ENCODE data around the gene AGPAT1. TPM values are rescaled to one million over a fixed set of nuclear protein-coding genes. Genes with fewer than 3 reads are reported as not detected.
"Not testable (repeated sequence)": the region's sequence is repeated elsewhere in the genome, so short reads cannot be mapped to it uniquely, and the experiment has no call there.

AGPAT1 gene
- total RNA-seq, 1 experiment from 2014 or later, result 65.4 TPM

DNA sequence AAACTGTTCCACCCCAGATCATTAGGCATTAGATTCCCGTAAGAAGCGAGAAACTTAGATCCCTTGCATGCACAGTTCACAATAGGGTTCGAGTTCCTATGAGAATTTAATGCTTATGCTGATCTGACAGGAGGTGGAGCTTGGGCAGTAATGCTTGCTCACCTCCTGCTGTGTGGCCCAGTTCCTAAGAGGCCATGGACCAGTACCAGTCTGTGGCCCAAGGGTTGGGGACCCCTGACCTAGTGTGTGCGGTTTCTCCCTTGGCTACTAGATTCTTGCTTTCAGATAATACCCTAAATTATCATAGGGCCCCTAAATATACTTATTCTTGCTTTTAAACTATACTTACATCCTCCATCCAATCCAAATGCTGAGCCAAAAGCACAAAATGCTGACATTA is 18.5 kb upstream of the AGPAT1 start:
- no peak for DNase-seq (ENCODE audit: low read depth in 1 of 2, low spot score in 2 of 2)
- Histone ChIP-seq H3K4me3 (no peak overlapping the region), H3K27ac (no peak overlapping the region), H3K36me3 (no peaks in the 10 kb centered on the region), H3K4me1 (replicated peaks) (peaks cover 48% of the 10 kb centered on the region), H3K9me3 (replicated peaks) (no peaks in the 10 kb centered on the region), H3K27me3 (replicated peaks) (no peaks in the 10 kb centered on the region)

DNA sequence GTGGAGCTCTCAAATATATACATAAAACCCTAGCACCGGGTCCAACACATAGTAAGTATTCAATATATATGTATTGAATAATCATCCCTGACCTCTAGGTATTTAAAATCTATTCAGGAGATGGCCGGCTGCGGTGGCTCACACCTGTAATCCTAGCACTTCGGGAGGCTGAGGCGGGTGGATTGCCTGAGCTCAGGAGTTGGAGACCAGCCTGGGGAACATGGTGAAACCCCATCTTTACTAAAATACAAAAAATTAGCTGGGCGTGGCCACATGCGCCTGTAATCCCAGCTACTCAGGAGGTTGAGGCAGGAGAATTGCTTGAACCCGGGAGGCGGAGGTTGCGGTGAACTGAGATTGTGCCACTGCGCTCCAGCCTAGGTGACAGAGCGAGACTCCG is 17.2 kb upstream of the AGPAT1 start:
- H3K27me3 ChIP-seq (replicated peaks); DNase-seq (ENCODE audit: low read depth in 1 of 2, low spot score in 2 of 2); H3K36me3 ChIP-seq; H3K9me3 ChIP-seq (replicated peaks): not testable (repeated sequence)
- Histone ChIP-seq H3K4me1 (replicated peaks) (peaks cover 61% of the 10 kb centered on the region), H3K27ac (peak overlapping the region; percentile 62), H3K4me3 (peak overlapping the region; percentile 9; the same call in 1 of the 2 replicates)

DNA sequence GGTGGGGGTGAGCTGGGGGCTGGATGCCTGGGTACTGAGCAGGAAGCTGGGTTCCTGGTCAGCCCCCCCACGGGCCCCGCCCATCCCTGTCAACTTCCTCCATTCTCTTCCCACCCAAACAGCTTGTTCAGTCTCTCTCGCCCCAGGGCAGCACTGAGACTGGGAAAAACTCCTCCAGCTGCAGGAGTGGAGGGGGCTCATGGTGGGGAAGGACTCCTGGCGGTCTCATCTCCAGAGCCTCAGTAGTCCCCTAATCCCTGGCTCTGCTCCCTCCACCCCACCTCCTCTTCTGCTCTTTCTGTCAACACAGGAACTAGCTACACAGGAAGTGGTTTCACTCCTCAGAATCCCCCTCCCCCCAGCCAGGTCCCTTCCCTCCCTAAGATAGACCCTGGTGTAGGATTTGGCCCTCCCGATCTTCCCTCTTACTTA is 16.7 kb upstream of the AGPAT1 start, which contains the start of gene GPSM3:
Gene GPSM3, minus strand, starts transcription at position 36 of the 432 bp plus-strand sequence. CDS start 130 bp downstream, outside the sequence.
- Histone ChIP-seq H3K36me3 (peaks cover 13% of the 10 kb centered on the region), H3K4me3 (peak within 1 kb of the TSS; percentile 9; the same call in 1 of the 2 replicates), H3K9me3 (replicated peaks) (no peaks in the 10 kb centered on the region), H3K4me1 (replicated peaks) (peaks cover 65% of the 10 kb centered on the region), H3K27ac (peak within 1 kb of the TSS; percentile 62), H3K27me3 (replicated peaks) (no peaks in the 10 kb centered on the region)
- DNase-seq (ENCODE audit: low read depth in 1 of 2, low spot score in 2 of 2), result peak; percentile 68 to 75

DNA sequence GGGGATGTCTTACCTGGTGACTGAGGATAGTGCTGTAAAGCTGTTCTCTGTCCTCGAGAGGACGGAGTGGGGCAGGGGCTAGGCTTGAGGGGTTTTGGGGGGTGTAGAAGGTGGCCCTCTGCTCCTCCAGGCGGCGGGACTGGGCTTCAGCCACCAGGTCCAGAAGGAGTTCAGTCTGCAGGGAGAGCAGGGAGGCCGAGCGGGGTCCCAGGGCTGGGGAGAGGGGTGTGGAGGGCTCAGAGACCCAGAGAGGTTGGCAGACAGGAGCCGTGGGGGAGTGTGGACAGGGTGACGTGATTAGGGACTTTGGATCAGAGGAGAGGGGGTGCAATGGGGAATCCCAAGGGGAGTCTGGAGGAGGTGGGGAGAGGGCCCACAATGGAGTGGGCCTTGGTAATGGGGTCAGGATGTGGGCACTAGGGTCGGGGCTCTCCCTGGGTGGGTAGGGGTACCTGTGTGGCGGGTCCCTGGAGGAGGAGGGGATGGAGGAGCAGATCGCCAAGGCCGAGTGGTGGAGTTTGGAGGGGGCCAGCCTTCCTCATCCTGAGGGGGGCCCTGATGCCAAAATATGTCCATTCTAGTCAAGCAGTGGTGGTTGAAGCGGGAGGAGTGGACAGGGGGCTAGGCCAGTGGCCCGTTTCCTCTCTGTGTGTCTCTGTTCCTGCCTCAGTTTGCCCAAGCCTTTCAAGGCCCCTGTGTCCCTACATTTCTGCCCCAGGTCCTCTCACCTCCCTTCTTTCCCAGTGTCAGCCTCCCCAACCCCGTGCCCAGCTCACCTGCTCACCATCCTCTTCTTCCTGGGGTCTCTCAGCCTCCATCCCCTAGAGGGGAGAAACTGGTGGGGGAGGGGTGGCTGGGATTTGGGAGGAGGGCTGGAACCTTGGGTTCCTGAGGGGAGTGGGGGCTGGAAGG is 16.1 kb upstream of the AGPAT1 start:
- Histone ChIP-seq H3K4me1 (replicated peaks) (peaks cover 60% of the 10 kb centered on the region), H3K36me3 (peaks cover 19% of the 10 kb centered on the region), H3K27me3 (replicated peaks) (no peaks in the 10 kb centered on the region), H3K4me3 (no peak overlapping the region), H3K27ac (peak overlapping the region; percentile 62), H3K9me3 (replicated peaks) (no peaks in the 10 kb centered on the region)
- no peak for DNase-seq (ENCODE audit: low read depth in 1 of 2, low spot score in 2 of 2)

DNA sequence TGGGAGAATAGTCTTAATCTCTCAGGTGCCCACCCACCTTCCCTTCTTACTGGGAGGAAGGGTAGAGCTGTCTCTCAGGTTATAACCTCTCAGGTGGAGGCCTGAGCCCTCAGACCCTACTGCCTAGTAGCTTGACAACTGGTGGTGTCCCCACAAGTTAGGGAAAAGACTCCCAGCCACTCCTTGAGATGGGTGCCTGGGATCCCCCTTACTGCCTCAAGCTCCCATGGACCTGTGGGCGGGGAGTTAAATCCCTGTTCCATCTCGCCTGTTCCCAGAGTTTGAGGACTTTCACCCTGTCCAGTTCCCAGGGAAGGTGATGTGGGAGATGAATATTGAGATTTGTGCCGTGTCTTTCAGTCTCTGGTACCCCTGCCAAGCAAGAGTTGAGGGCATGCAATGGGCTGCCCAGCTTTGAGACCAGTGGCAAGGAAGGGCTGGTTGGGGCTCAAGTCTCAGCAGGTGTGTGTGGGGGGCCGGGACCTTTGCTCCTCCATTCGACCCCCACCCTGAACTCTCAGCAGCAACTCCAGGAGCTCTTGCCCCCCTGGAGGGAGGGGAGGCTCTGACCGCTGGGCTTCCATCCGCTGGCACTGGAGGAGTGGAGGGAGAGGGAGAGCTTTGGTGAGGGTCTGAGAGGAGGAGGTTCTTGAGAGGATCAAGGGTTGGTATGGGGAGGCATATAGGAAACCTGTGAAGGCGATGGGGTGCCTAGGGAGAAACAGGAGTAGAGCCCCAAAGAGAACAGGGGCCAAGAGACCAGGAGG is 15.2 kb upstream of the AGPAT1 start:
- no peaks in the 10 kb centered on the region for H3K27me3 ChIP-seq (replicated peaks)
- H3K4me3 ChIP-seq, result no peak overlapping the region
- no peak for DNase-seq (ENCODE audit: low read depth in 1 of 2, low spot score in 2 of 2)
- no peaks in the 10 kb centered on the region for H3K9me3 ChIP-seq (replicated peaks)
- H3K36me3 ChIP-seq, result peaks cover 28% of the 10 kb centered on the region
- peaks cover 52% of the 10 kb centered on the region for H3K4me1 ChIP-seq (replicated peaks)
- H3K27ac ChIP-seq, result no peak overlapping the region

DNA sequence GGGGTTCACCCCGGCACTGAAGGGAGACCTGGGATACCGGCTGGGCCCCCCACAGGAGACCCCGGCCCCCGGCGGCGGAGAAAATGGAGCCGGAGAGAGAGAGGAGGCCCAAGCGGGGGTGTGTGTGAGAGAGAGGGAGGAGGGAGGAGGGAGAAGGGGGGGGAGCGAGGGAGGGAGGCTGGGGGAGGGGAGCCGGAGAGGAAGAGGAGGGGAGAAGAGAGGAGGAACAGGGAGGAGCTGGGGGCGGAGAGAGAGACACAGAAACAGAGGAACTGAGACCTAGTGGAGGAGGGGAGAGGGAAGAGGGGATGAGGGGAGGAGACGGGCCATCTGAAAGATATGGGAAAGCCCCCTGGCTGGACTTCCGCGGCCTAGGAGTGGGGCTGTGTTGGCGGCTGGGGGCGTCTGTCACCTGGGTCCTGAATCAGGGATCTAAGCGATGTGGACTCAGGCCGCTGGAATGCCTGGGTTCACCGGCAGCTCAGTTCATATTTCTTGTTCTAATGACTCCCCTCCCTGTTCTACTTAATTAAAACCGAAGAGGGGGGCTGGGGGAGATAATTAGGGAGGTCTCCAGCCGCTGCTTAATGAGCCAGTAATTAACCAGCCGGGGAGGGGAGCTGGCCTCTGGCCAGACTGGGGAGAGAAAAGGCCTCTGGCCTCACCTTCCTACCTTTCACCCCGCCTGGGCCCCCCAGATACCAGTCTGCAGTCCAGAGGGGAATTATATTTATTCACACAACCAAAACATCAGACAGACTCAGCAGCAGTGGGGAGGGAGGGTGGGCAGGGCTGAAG is 14.4 kb upstream of the AGPAT1 start, which contains the start of gene PBX2:
Gene PBX2, minus strand, starts transcription at position 149 of the 798 bp plus-strand sequence. CDS start 287 bp downstream, outside the sequence.
- Histone ChIP-seq H3K4me3 (peak within 1 kb of the TSS; percentile 50), H3K4me1 (replicated peaks) (peaks cover 50% of the 10 kb centered on the region), H3K9me3 (replicated peaks) (no peaks in the 10 kb centered on the region), H3K27ac (peak within 1 kb of the TSS; percentile 68), H3K36me3 (peaks cover 28% of the 10 kb centered on the region), H3K27me3 (replicated peaks) (no peaks in the 10 kb centered on the region)
- DNase-seq (ENCODE audit: low read depth in 1 of 2, low spot score in 2 of 2), result peak; percentile 81 to 93

DNA sequence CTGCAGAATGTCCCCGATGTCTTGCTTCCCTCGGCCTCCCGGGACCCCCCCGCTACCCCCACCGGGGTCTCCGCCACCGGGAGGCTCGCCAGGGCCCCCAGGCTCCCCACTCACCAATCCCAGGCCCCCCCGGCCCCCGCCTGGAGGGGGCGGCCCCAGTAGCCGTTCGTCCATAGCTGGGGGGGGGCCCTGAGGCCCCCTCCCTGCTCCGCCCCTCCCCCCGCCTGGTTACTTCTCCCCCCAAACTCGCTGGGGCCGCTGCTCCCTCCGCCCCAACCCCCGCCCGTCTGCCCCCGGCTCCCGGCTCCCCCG is 13.8 kb upstream of the AGPAT1 start:
- Histone ChIP-seq H3K27ac (peak overlapping the region; percentile 68), H3K36me3 (peaks cover 28% of the 10 kb centered on the region), H3K27me3 (replicated peaks) (no peaks in the 10 kb centered on the region), H3K4me3 (peak overlapping the region; percentile 50), H3K9me3 (replicated peaks) (no peaks in the 10 kb centered on the region), H3K4me1 (replicated peaks) (peaks cover 44% of the 10 kb centered on the region)
- no peak for DNase-seq (ENCODE audit: low read depth in 1 of 2, low spot score in 2 of 2)

DNA sequence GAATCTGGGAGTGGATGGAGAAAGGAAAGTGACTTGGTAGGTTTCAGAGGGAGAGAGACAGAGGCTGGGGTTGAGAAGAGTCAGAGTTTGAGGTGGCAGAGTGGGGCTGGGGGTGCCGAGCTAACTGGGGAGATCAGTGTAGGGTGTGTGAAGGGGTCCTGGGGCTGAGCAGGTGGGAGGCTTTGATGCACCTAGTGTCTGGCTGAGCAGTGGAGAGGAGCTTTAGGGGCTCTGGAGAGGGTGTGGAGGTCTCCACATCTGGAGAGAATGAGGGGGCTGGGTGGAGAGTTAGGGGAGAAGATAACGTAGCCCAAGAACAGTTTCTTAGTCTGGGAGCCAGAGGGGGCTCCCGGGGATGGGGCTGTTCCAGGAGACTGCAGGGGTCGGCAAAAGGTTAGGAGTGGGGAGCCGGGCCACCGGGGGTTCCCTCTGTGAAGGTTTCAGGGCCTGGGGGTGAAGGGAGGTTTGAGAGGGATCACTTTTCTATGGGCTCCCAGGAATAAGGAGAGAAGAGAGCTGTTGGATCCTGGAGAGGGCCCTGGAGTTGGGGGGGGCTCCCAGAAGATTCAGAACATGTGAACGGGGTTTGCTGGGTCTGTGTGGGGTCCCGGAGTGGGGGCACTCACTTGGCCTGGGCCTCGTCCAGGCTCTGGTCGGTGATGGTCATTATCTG is 13.3 kb upstream of the AGPAT1 start:
- Histone ChIP-seq H3K27ac (peak overlapping the region; percentile 68), H3K9me3 (replicated peaks) (no peaks in the 10 kb centered on the region), H3K36me3 (peaks cover 30% of the 10 kb centered on the region), H3K4me3 (peak overlapping the region; percentile 50), H3K4me1 (replicated peaks) (peaks cover 41% of the 10 kb centered on the region), H3K27me3 (replicated peaks) (no peaks in the 10 kb centered on the region)
- no peak for DNase-seq (ENCODE audit: low read depth in 1 of 2, low spot score in 2 of 2)

DNA sequence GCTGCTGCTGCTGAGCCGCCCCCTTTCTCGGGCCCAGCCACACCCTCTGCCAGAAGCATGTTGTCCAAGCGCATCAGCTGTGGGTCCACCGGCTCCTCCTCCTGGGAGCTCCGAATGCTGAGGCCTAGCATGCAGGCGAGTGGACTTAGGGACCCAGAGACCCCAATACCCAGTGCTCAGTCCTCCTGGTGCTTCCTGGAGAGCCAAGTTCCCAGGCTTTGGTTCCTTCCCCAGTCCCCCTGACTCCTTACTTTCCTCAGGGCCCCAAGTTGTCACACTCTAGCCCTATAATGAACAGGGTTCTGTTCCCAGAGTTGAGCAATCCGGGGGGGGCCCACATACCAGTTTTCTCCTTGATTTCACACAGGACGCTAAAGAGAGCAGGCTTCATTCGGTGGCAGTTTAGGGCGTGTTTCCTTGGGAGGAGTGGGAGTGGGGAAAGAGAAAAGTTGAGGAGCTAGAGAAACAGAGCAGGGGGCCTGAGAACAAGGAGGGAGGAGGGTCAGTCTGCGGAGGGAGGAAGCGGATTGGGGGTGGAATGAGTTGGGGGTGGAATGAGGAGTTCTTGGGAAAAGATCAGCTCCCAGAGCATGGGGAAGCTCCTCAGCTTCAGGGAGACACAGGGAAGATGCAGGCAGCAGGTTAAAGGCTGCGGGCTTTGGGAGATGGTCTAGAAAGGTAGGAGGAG is 12.6 kb upstream of the AGPAT1 start:
- Histone ChIP-seq H3K4me1 (replicated peaks) (peaks cover 41% of the 10 kb centered on the region), H3K36me3 (peaks cover 37% of the 10 kb centered on the region), H3K27me3 (replicated peaks) (no peaks in the 10 kb centered on the region), H3K4me3 (peak overlapping the region; percentile 50), H3K27ac (peak overlapping the region; percentile 68), H3K9me3 (replicated peaks) (no peaks in the 10 kb centered on the region)
- DNase-seq (ENCODE audit: low read depth in 1 of 2, low spot score in 2 of 2), result no peak

DNA sequence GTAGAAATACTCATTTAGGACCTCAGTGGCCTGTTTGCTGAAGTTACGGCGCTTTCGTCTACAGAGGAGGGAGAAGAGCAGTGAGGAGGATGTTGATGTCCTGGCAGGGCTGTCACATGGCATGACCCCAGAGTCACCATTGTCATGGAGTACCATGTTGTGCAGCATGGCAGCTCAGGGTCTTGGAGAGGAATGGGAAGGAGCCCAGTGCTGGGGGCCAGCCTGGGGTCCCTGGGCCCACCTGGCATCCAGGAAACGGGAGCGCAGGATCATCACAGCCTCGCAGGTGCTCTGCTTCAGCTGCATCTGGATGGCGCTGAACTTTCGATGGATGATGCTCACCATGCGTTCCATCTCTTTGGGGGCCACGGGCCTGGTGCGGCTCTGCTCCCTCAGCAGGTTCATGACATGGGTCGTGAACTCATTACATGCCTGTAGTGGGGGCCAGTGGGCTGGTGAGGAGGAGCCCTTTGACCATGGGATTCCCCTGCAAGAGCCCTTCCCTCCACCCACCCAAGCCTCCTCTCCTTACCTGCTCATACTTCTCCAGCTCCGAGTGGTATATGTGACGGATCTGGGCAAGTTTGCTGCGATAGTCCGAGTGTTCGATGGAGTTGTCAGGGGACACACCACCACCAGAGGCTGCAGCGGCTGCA is 12.0 kb upstream of the AGPAT1 start:
- Histone ChIP-seq H3K4me1 (replicated peaks) (peaks cover 38% of the 10 kb centered on the region), H3K36me3 (peaks cover 43% of the 10 kb centered on the region)
- not testable (repeated sequence) for H3K27ac ChIP-seq; H3K27me3 ChIP-seq (replicated peaks); H3K9me3 ChIP-seq (replicated peaks); DNase-seq (ENCODE audit: low read depth in 1 of 2, low spot score in 2 of 2); H3K4me3 ChIP-seq

DNA sequence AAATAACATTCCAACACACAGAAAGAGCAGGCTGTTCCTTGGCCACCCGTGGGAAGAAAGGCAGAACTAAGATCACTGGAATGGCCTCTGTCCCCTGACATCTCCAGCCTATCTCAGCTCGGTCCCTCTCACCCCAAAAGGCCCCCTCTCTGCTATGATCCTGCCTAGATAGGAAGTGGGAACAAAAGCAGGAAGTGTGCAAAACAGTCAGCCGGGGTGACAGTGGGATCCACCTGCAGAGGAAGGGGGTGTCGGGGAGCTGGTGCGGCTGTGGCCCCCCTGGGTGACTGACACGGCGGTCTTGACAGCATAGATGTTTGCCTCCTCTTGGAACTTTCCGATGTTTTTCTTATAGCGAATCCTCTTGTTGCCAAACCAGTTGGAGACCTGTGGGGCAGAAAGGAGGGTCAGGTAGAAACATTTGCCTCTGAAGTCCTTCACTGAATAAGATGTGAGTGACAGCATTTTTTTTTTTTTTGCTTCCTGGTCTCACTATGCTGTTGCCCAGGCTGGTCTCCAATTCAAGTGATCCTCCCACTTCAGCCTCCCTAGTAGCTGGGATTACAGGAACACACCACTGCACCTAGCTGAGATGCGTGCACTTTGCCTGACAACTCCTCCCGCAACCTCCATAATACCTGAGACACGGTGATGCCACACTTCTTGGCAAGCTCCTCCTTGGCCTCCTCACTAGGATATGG is 11.3 kb upstream of the AGPAT1 start:
- Histone ChIP-seq H3K27me3 (replicated peaks) (no peaks in the 10 kb centered on the region), H3K4me1 (replicated peaks) (peaks cover 31% of the 10 kb centered on the region), H3K4me3 (no peak overlapping the region), H3K9me3 (replicated peaks) (no peaks in the 10 kb centered on the region), H3K36me3 (peaks cover 49% of the 10 kb centered on the region), H3K27ac (no peak overlapping the region)
- DNase-seq (ENCODE audit: low read depth in 1 of 2, low spot score in 2 of 2), result no peak

Data from SJSA1 (cell line).